ENCODE results near the gene CDH24. TPM values are rescaled to one million over a fixed set of nuclear protein-coding genes. Genes with fewer than 3 reads are reported as not detected.
A peak's percentile ranks its signal among the peaks of the same experiment; 100 is the strongest.

Gene CDH24
- total and polyA plus RNA-seq, 2 of the 4 experiments (the other 2 are of a cell fraction) = 3.9 to 24.4 TPM

DNA sequence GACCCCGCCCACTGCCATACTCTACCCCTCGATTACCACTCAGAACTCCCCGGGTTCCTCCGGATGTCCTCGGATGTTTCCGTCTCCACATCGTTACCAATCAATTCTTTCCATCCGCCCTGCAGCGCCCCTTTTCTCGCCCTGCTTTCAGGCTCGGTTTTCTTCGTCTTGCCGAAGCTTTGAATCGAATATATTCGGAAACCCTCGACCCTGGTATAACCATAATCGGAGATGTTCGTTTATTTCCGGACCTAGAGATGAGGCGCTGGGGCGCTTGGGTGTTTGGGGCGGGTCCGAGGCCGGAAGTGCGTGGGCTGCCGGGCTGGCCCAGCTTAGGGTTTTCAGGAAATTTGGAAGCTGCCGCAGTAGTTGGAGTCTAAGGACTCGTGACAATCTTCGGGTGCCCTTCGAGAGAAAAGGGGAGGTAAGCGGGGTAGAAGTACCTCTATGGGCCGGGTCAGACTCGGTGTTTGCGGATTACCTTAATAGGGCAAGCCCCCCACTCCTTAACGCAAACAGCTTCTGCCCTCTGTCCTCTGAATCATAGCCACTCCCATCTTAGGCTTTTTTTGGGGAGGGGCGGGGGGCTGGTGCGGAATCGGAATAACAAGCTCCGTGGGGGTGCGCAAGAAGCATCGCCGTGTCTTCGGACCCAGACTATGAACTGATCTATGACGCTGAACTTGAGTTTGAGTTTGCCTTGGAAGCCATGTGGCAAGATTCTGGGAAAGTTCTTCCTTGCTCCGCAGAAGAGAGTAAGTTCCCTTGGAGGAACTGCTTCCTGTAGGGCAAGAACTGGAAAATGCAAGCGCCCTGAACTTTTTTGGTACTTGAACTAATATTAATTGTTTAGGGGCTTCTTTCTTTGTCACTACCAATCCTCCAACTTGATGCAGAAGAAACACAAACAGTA lies 38.1 kb upstream of the CDH24 start, which contains the start of gene C14orf119:
TSS of gene C14orf119 (plus strand) at position 310 of the 913 bp plus-strand sequence. CDS start 2,154 bp downstream, outside the sequence.
- H3K27ac ChIP-seq (ENCODE audit: insufficient read depth, low read length) = peak within 1 kb of the TSS; percentile 97
- dilution Hi-C loops (cut with HindIII; ENCODE audit: low sequenced_read_pairs, unreplicated experiment) = no loop called here
- in situ Hi-C loops (cut with MboI; ENCODE audit: low sequenced_read_pairs) = loop anchor here (25.0 kb wide), 1 partner anchor 1042 kb away; the partner anchor contains the start of genes EMC9, FITM1, PSME1 and PSME2
- peak within 1 kb of the TSS; percentile 92 for H2AK9ac ChIP-seq (replicated peaks; ENCODE audit: low read depth, low read length, poor library complexity)
- H4K91ac ChIP-seq (ENCODE audit: insufficient read depth, low read depth, low read length) = peak within 1 kb of the TSS; percentile 96
- peaks cover 50% of the 10 kb centered on the region; the same call in 1 of the 2 replicates for H4K20me1 ChIP-seq (ENCODE audit: insufficient read depth, low read length)
- TF ChIP-seq FOS (IDR thresholded peaks at IDR 0.05; ENCODE audit: low read depth, low read length) = no peak
- TF ChIP-seq CHD1 (IDR thresholded peaks at IDR 0.05; ENCODE audit: low read depth, low read length) = no peak
- TF ChIP-seq RFX5 (IDR thresholded peaks at IDR 0.05; ENCODE audit: low read depth, low read length) = no peak
- TF ChIP-seq POLR2A (IDR thresholded peaks at IDR 0.05; ENCODE audit: low read depth, low read length) = peak; percentile 91; the same call in 1 of the 2 replicates
- no peaks in the 10 kb centered on the region for H3K27me3 ChIP-seq (ENCODE audit: control insufficient read depth, insufficient read depth, low read length)
- peak within 1 kb of the TSS; percentile 94 for H2AK5ac ChIP-seq (ENCODE audit: low read depth, low read length)
- peak within 1 kb of the TSS; percentile 94 for H3K56ac ChIP-seq (ENCODE audit: extremely low read depth, insufficient read depth, low read length)
- H2BK15ac ChIP-seq (ENCODE audit: low read depth, low read length) = peak within 1 kb of the TSS; percentile 71; the same call in 1 of the 3 replicates
- H4K8ac ChIP-seq (ENCODE audit: low read depth in 2 of 2, low read length in 2 of 2) = peak within 1 kb of the TSS; percentile 88 to 98
- ChIA-PET POLR2A (ENCODE audit: unreplicated experiment) (interaction anchor here (0.5 to 1.2 kb wide), 11 partner anchors 15 to 221 kb away, joined by 3 to 9 read pairs (median 4); no protein-coding TSS in a partner anchor), CTCF (interaction anchor here (0.6 to 3.5 kb wide), 11 partner anchors 11 to 92 kb away, joined by 3 to 19 read pairs (median 5); no protein-coding TSS in a partner anchor)
- peaks cover 14% of the 10 kb centered on the region for H3K36me3 ChIP-seq (ENCODE audit: control insufficient read depth, insufficient read depth, low read length)
- peak within 1 kb of the TSS; percentile 67 for H3K4me3 ChIP-seq (ENCODE audit: insufficient read depth, low read depth, low read length)
- TSS peak; percentile 46 for BruUV-seq (replicated peaks)
- peak within 1 kb of the TSS; percentile 99 for H3K4me2 ChIP-seq (ENCODE audit: low read depth, low read length)
- H3K9me1 ChIP-seq (ENCODE audit: insufficient read depth, low read length) = peaks cover 11% of the 10 kb centered on the region
- H2BK120ac ChIP-seq (ENCODE audit: low read depth, low read length) = peak within 1 kb of the TSS; percentile 79
- peak within 1 kb of the TSS; percentile 95 for H3K23ac ChIP-seq (ENCODE audit: low read depth, low read length)
- H2BK20ac ChIP-seq (ENCODE audit: low read depth, low read length) = peak within 1 kb of the TSS; percentile 49; the same call in 1 of the 2 replicates
- peak within 1 kb of the TSS; percentile 95 for H2BK5ac ChIP-seq (ENCODE audit: low read depth, low read length, poor library complexity, severe bottlenecking)
- H3K4me1 ChIP-seq (ENCODE audit: control insufficient read depth, insufficient read depth, low read length) = peaks cover 3% of the 10 kb centered on the region; the same call in 1 of the 2 replicates
- 1% methylated on average over 20 of the region's 46 CpGs; no CpG with 5 or more reads in 1 of the 2 experiments for WGBS, 2 experiments (ENCODE audit: extremely low coverage in 2 of 2, insufficient read length in 1 of 2)
- H3K14ac ChIP-seq (replicated peaks; ENCODE audit: low read depth, low read length) = peak within 1 kb of the TSS; percentile 98
- intact Hi-C loops (cut with micrococcal nuclease) = loop anchor here (2.0 kb wide), 1 partner anchor 17 kb away; no protein-coding TSS in a partner anchor
- H3K9me3 ChIP-seq (ENCODE audit: control insufficient read depth, insufficient read depth, low read length) = no peaks in the 10 kb centered on the region
- peak within 1 kb of the TSS; percentile 98 for H3K4ac ChIP-seq (ENCODE audit: low read depth, low read length)
- peak; percentile 99 for DNase-seq
- H2AFZ ChIP-seq (replicated peaks; ENCODE audit: low read length, poor library complexity) = peak within 1 kb of the TSS; percentile 94
- ATAC-seq (ENCODE audit: low read depth) = peak; percentile 91
- peak within 1 kb of the TSS; percentile 82 for H3K18ac ChIP-seq (ENCODE audit: low read depth, low read length)
- peak within 1 kb of the TSS; percentile 83 for H4K5ac ChIP-seq (ENCODE audit: low read depth, low read length)
- H3K9ac ChIP-seq (ENCODE audit: low read depth, low read length) = peak within 1 kb of the TSS; percentile 97
- peaks cover 17 to 64% of the 10 kb centered on the region in 2 experiments; a peak in 3 of 4 replicates for H3K79me1 ChIP-seq (ENCODE audit: low read depth in 1 of 2, low read length in 2 of 2)

All from IMR-90 (cell line).